Testis (tissue), 2 donors: Measurements from ENCODE around the gene TRAP1.

ENCODE experiments used
- POLR2A ChIP-seq: fragments of 450-650 bp; IDR thresholded peaks from one replicate; pipeline ENCODE4 v1.6.1; 2017; ENCODE audit warnings: antibody characterized with exemption, mild to moderate bottlenecking, moderate library complexity
- TF ChIP-seq, protein P1 (sequence below), 3 experiments: fragments of 450-650 bp in 2 of 3; fragments of 200-600 bp in 1 of 3; sonication (generic) in 1 of 3; IDR thresholded peaks; one replicate each; pipeline ENCODE4 v1.5.1; 2016 to 2019; ENCODE audit warnings: antibody characterized with exemption in 3 of 3, mild to moderate bottlenecking in 2 of 3, moderate library complexity in 1 of 3

DNA sequence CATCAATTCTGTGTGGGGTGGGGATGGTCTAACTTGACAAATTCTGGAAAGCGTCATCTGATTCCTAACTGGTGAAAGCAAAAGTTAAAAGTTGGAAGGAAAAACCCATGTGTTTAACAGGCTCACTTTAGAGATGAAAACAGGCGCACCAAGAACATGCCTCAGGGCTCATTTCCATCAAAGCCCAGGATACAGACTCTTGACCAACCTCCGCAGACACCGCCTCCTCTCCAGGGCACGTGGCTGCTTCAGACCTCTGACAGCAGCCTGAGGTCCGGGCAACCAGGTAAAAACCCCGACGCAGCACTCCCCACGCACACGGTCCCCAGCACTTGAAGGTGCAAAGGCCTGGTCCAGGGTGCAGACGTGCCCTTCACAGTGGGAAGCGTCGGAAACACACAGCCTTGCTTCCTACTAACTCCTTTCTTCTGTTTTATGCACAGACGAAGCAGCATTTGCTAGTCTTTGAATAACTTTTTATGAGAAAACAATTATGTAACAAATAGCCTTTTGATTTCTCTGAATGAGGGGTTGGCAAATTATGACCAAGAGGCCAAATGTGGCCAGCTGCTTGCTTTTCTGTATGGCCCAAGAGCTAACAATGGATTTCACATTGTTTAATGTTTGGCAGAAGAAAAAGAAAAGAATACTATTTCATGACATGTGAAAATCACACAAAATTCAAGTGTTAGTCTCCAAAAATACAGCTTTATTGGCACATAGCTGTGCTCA lies 44.2 kb upstream of the TRAP1 start:
- TF ChIP-seq, protein P1, sequence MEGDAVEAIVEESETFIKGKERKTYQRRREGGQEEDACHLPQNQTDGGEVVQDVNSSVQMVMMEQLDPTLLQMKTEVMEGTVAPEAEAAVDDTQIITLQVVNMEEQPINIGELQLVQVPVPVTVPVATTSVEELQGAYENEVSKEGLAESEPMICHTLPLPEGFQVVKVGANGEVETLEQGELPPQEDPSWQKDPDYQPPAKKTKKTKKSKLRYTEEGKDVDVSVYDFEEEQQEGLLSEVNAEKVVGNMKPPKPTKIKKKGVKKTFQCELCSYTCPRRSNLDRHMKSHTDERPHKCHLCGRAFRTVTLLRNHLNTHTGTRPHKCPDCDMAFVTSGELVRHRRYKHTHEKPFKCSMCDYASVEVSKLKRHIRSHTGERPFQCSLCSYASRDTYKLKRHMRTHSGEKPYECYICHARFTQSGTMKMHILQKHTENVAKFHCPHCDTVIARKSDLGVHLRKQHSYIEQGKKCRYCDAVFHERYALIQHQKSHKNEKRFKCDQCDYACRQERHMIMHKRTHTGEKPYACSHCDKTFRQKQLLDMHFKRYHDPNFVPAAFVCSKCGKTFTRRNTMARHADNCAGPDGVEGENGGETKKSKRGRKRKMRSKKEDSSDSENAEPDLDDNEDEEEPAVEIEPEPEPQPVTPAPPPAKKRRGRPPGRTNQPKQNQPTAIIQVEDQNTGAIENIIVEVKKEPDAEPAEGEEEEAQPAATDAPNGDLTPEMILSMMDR (IDR thresholded peaks at IDR 0.05): no peak
- TF ChIP-seq POLR2A: no peak
